Activated T-helper 1 cell treated with Interleukin-2 at 50 U/mL for 16 hours (primary cell): Measurements from ENCODE around the gene DMGDH.
"Not testable (repeated sequence)": the region's sequence is repeated elsewhere in the genome, so short reads cannot be mapped to it uniquely, and the experiment has no call there.

ENCODE experiments used
- DNase-seq: peaks from one replicate; pipeline ENCODE4 v3.0.0-alpha.2; 2020; ENCODE audit warnings: low read depth

DMGDH gene

GRCh38 chr5:79011219-79011836 lies 58.1 kb downstream of the DMGDH start:
- DNase-seq: no peak

GRCh38 chr5:79008362-79008761 lies 61.1 kb downstream of the DMGDH start:
- no peak for DNase-seq

DNA sequence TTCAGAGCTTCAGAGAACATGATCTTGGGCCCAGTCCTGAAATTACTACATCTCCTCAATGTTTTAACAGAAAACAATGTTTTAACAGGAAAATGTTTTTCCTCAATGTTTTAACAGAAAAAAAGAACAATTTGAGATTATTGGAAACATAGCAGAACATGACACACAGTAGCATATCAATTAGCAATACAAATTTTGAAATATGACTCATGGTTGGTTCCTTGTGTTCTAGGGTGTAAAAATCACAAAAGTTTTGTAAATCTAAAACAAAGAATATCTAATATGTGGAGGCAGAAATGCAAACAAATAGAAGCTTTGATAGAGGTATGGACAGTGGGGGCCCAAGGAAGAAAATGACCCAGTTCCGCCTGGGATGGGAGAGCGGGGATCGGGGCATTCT lies 61.6 kb downstream of the DMGDH start:
- no peak for DNase-seq

DNA sequence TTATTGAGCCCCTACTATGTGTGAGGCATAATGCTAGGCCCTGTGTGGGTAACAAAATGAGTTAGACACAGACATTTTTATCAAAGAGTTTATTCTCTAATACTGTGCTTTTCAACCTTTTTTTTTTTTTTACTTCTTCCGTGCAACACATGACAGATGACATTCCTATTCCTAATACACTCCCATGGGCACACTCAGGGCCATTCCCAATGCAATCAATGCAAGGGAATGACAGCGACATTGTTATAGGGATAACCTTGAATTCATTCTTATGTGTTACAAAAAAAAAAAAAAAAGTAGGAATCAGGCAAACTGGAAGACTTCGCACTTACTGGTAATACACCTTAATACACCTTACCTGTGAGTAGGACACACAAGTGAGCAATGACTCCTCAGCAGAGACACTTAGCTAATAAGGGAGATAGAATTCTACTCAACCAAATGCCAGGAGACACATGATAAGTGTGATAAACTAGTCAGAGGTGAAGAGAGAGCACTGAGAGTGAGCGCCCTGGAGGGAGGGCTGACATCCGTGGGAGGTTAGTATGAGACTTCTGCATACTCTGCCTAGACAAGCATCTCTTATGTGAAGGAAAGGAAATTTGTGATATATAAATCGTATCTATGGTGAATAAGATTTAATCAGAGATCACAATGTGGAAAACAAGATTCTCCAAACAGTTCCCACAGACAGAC lies 63.4 kb downstream of the DMGDH start:
- no peak for DNase-seq

GRCh38 chr5:79005151-79005550 lies 64.3 kb downstream of the DMGDH start:
- DNase-seq: no peak

GRCh38 chr5:79002374-79002773 lies 67.1 kb downstream of the DMGDH start:
- no peak for DNase-seq

DNA sequence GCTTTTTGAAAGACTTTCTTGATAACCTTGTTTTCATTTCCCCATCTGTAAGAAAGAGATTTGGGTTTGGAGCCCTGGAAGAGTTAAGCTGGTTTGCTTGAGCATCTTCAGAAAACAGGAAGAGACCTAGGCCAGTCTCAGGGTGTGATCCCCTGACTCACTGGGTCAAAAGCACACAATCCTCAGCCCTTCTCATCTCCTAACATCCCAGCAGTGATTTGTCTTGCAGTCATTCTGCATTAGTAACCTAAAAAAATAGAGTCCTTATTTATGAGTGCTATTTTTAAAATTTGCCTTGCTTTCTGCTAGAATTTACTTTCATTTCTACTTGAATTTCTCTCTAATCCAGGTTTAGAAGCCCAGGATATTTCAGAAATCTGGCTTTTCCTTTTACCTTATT lies 68.0 kb downstream of the DMGDH start:
- DNase-seq: no peak

GRCh38 chr5:78997090-78997489 lies 72.4 kb downstream of the DMGDH start:
- DNase-seq: no peak

GRCh38 chr5:78995521-78996007 lies 73.9 kb downstream of the DMGDH start:
- DNase-seq: no peak

- no peak for DNase-seq
Observed at GRCh38 chr5:78993165-78993564, 76.3 kb downstream of the DMGDH start.

- DNase-seq: no peak
Observed at GRCh38 chr5:78992146-78992545, 77.3 kb downstream of the DMGDH start.

GRCh38 chr5:78989080-78989479 lies 80.4 kb downstream of the DMGDH start:
- no peak for DNase-seq

GRCh38 chr5:78985725-78986223 lies 83.7 kb downstream of the DMGDH start:
- DNase-seq: peak; percentile 16

DNA sequence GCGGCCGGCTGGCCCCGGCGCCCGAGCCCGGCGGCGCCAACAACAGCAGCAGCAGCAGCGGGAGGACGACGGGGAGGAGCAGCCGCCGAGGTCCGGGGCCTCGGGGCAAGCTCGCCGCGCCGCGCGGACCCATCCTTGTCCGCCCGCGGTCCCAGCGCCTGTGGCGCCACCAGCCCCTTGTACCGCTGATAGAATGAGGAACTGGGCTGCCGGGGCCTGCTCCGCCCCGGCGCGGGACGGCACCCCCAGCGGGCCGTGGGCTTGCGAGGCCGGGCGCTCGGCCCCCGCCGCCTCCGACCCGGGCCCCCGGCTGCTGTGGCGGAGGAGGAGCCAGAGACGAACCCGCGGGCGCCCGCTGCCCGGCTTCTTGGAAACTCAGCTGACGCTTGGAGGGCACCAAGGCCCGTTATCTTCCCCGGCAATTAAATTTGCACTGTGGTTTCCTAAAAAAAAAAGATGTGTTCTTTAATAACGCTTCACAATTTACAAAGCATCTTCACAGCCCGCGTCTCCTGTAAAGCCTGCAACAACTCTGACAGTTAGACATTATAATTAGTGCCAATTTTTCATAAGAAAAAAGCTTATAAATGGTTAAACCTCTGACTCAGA lies 84.3 kb downstream of the DMGDH start, which contains the start of gene ARSB:
TSS of gene ARSB (minus strand) at position 195 of the 609 bp plus-strand sequence. CDS start at position 133, 62 bp downstream.
- peak; percentile 24 for DNase-seq

DNA sequence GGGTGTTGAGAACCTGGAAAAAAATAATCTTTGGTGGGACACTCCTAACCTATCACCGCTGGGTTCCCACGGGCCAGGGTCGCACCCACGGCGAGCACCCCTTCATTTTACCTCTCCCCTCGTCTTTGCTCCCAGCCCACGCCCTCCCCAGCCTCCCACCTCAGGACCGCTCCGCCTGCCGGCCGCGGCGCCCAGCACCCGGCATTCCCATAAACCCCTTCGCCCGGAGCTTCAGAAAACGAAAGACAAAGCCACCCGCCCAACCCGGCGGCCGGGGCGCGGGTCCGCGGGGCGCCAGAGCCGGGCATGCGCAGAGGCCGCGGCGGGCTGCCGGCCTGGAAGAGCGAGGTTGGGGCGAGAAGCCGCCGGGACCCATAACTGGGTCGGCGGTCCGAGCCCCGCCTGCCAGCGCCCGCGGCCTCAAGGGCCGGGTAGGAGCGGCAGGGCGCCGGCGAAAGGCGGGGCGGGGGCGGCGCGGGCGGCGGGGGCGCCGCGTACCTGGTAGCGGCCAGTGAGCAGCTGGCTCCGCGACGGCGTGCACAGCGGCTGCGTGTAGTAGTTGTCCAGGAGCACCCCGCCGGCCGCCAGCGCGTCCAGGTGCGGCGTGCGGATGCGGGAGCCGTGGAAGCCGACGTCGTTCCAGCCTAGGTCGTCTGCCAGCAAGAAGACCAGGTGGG lies 84.9 kb downstream of the DMGDH start:
- DNase-seq: peak; percentile 67

DNA sequence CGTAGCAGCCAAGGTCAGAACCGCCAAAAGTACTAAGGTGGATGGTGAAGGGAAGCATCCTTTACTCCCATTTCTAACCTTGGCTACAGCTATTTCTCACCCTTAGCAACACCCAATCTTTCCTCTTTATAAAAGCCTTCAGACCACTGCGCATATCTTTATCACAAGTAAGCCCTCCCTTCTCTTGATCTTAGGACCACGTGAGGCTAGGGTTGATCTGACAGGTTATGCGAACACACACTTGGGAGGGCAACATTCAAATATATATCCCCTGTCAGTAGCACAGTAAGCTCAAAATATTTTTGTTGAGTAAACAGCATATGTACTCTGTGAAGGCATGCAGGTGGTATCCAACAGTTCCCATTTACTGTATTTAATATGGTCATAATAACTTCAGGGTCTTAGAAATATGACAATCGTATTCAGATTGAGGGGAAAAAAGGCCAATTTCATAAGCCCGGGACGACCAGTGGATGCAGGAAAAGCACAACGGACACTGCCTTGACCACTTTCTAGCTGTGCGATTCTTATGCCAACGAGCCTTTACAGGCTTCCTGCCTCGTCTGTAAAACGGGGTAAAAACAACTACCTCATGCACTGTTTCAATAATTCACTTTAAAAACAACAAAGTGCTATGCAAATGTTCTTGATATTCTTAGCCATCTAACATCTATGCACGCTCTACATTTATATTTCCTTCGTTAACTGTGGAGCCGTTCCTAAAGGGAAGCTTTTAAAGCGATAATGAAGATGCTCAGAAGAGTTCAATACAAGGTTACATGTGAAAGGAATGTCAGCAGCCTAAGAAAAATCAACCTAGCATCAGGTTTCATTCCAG lies 85.7 kb downstream of the DMGDH start:
- DNase-seq: no peak

- DNase-seq: not testable (repeated sequence)
Observed at GRCh38 chr5:78983194-78983593, 86.3 kb downstream of the DMGDH start.

DNA sequence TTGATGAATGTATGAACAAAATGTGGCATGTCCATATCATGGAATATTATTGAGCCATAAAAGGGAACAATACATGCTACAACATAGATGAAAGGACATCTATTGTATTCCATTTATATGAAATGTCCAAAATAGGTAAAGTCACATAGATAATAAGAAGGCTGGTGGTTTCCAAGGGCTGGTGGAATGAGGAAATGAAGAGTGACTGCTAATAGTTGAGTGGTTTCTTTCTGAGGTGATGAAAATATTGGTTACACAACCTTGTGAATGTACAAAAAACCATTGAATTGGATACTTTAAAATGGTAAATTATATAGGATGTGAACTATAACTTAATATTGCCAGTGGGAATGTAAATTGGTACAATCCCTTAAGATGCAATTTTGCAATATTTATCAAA lies 89.6 kb downstream of the DMGDH start:
- no peak for DNase-seq

DNA sequence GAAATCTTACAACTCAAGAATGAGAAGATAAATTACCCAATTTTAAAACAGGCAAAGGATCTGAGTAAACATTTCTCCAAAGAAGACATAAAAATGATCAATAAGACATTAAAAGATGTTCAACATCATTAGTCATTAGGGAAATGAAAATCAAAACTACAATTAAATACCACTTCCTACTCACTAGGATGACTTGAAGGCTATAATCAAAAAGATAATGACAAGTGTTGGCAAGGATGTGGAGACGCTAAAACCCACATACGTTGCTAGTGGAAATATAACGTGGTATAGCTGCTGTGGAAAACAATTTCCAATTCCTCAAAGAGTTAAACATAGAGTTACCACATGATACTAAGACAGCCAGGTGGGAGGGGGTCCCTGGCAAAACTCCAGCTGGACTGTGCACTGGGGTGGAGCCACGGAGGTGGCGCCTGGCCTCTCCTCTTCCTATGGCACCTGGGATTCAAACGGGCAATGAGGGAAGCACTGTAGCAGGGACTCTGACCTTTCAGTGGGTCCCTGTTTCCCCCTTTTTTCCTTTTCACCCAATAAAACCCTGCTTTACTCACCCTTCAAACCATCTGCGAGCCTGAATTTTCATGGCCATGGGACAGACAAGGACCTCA lies 90.2 kb downstream of the DMGDH start:
- DNase-seq: no peak

GRCh38 chr5:78975035-78975434 lies 94.4 kb downstream of the DMGDH start:
- DNase-seq: no peak

GRCh38 chr5:78974601-78975000 lies 94.9 kb downstream of the DMGDH start:
- no peak for DNase-seq
